Measurements from ENCODE around the gene MYO5A. TPM values are rescaled to one million over a fixed set of nuclear protein-coding genes. Genes with fewer than 3 reads are reported as not detected.
"Not testable (repeated sequence)": the region's sequence is repeated elsewhere in the genome, so short reads cannot be mapped to it uniquely, and the experiment has no call there.

MYO5A gene
- total RNA-seq, 1 donor from 2014 or later: 41.1 TPM

GRCh38 chr15:52552303-52552702, 23.6 kb upstream of the MYO5A start:
- no peak overlapping the region for H3K4me3 Mint-ChIP-seq (ENCODE audit: unreplicated experiment)
- H3K27ac Mint-ChIP-seq (ENCODE audit: unreplicated experiment): no peak overlapping the region
- H3K27me3 Mint-ChIP-seq (ENCODE audit: unreplicated experiment): no peaks in the 10 kb centered on the region
- peaks cover 8% of the 10 kb centered on the region for H3K4me1 Mint-ChIP-seq (ENCODE audit: unreplicated experiment)
- TF ChIP-seq, protein P1, sequence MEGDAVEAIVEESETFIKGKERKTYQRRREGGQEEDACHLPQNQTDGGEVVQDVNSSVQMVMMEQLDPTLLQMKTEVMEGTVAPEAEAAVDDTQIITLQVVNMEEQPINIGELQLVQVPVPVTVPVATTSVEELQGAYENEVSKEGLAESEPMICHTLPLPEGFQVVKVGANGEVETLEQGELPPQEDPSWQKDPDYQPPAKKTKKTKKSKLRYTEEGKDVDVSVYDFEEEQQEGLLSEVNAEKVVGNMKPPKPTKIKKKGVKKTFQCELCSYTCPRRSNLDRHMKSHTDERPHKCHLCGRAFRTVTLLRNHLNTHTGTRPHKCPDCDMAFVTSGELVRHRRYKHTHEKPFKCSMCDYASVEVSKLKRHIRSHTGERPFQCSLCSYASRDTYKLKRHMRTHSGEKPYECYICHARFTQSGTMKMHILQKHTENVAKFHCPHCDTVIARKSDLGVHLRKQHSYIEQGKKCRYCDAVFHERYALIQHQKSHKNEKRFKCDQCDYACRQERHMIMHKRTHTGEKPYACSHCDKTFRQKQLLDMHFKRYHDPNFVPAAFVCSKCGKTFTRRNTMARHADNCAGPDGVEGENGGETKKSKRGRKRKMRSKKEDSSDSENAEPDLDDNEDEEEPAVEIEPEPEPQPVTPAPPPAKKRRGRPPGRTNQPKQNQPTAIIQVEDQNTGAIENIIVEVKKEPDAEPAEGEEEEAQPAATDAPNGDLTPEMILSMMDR (IDR thresholded peaks at IDR 0.05): no peak
- H3K9me3 Mint-ChIP-seq (ENCODE audit: unreplicated experiment): no peaks in the 10 kb centered on the region
- DNase-seq (ENCODE audit: extremely low spot score, unreplicated experiment): no peak
- peaks cover 57% of the 10 kb centered on the region for H3K36me3 Mint-ChIP-seq (ENCODE audit: unreplicated experiment)

DNA sequence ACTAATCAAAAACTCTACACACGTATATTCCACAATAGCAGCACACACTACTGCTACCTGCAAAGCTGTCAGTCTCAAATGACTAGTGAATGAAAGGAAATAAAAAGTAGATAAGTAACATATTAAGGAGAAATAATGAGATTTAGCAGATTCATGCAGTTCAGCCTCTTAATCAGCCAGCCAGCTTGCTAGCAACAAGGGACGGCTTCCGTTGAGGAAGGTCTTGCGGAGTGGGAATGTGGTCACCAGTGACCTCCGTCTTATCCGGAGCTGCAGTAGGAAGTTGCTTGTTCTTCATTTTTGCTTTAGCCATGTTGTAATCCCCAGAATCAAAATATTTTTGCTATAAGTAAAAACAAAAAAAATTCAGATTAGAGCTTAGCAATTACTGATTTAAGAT, 23.1 kb upstream of the MYO5A start:
- TF ChIP-seq, protein P1 (IDR thresholded peaks at IDR 0.05): no peak
- peaks cover 58% of the 10 kb centered on the region for H3K36me3 Mint-ChIP-seq (ENCODE audit: unreplicated experiment)
- peaks cover 5% of the 10 kb centered on the region for H3K4me1 Mint-ChIP-seq (ENCODE audit: unreplicated experiment)
- H3K27me3 Mint-ChIP-seq (ENCODE audit: unreplicated experiment): no peaks in the 10 kb centered on the region
- H3K4me3 Mint-ChIP-seq (ENCODE audit: unreplicated experiment): no peak overlapping the region
- no peaks in the 10 kb centered on the region for H3K9me3 Mint-ChIP-seq (ENCODE audit: unreplicated experiment)
- no peak for DNase-seq (ENCODE audit: extremely low spot score, unreplicated experiment)
- no peak overlapping the region for H3K27ac Mint-ChIP-seq (ENCODE audit: unreplicated experiment)

DNA sequence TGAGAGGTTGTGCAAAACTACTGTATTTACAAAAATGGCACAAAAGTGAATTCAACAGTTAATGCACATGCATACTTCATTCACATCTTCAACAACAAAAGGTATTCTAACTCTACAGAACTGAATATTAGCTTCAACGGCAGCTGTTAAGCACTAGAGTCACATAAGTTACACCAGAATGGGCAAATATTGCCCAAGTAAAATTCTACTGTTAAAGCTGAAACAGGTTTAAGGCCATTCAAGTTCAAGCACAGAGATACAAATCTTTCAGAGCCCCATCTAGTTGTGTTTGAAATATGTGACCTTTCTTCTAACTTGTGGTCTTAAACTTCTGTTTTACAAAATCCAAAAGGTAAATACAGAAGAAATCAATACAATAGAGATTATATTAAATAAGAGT, 22.5 kb upstream of the MYO5A start:
- not testable (repeated sequence) for DNase-seq (ENCODE audit: extremely low spot score, unreplicated experiment); H3K9me3 Mint-ChIP-seq (ENCODE audit: unreplicated experiment); H3K27me3 Mint-ChIP-seq (ENCODE audit: unreplicated experiment); H3K27ac Mint-ChIP-seq (ENCODE audit: unreplicated experiment); H3K4me3 Mint-ChIP-seq (ENCODE audit: unreplicated experiment); H3K4me1 Mint-ChIP-seq (ENCODE audit: unreplicated experiment)
- peaks cover 61% of the 10 kb centered on the region for H3K36me3 Mint-ChIP-seq (ENCODE audit: unreplicated experiment)

GRCh38 chr15:52546031-52546751, 17.5 kb upstream of the MYO5A start:
- H3K27me3 Mint-ChIP-seq (ENCODE audit: unreplicated experiment): no peaks in the 10 kb centered on the region
- H3K4me3 Mint-ChIP-seq (ENCODE audit: unreplicated experiment): no peak overlapping the region
- DNase-seq (ENCODE audit: extremely low spot score, unreplicated experiment): no peak
- TF ChIP-seq, protein P1 (IDR thresholded peaks at IDR 0.05): no peak
- no peaks in the 10 kb centered on the region for H3K4me1 Mint-ChIP-seq (ENCODE audit: unreplicated experiment)
- H3K36me3 Mint-ChIP-seq (ENCODE audit: unreplicated experiment): peaks cover 47% of the 10 kb centered on the region
- peaks cover 3% of the 10 kb centered on the region for H3K9me3 Mint-ChIP-seq (ENCODE audit: unreplicated experiment)
- no peak overlapping the region for H3K27ac Mint-ChIP-seq (ENCODE audit: unreplicated experiment)

GRCh38 chr15:52540374-52541012, 11.8 kb upstream of the MYO5A start:
- H3K27ac Mint-ChIP-seq (ENCODE audit: unreplicated experiment): no peak overlapping the region
- TF ChIP-seq, protein P1 (IDR thresholded peaks at IDR 0.05): no peak
- H3K4me1 Mint-ChIP-seq (ENCODE audit: unreplicated experiment): peaks cover 8% of the 10 kb centered on the region
- no peaks in the 10 kb centered on the region for H3K27me3 Mint-ChIP-seq (ENCODE audit: unreplicated experiment)
- H3K4me3 Mint-ChIP-seq (ENCODE audit: unreplicated experiment): no peak overlapping the region
- H3K36me3 Mint-ChIP-seq (ENCODE audit: unreplicated experiment): peaks cover under 1% of the 10 kb centered on the region
- no peak for DNase-seq (ENCODE audit: extremely low spot score, unreplicated experiment)
- peaks cover 1% of the 10 kb centered on the region for H3K9me3 Mint-ChIP-seq (ENCODE audit: unreplicated experiment)

All from osteocyte (in vitro differentiated cells).